ENCODE data around the gene TMEM63A. TPM values are rescaled to one million over a fixed set of nuclear protein-coding genes. Genes with fewer than 3 reads are reported as not detected.
A peak's percentile ranks its signal among the peaks of the same experiment; 100 is the strongest.

The TMEM63A gene
- total RNA-seq, 1 experiment from 2014 or later: 31.4 TPM

GRCh38 chr1:225819346-225820192 is 62.6 kb downstream of the TMEM63A start:
- H3K4me1 ChIP-seq (ENCODE audit: control insufficient read depth, insufficient read depth, low read length): peaks cover 26% of the 10 kb centered on the region
- peak overlapping the region; percentile 31; the same call in 1 of the 2 replicates for H3K27ac ChIP-seq (ENCODE audit: low read length)
- DNase-seq (ENCODE audit: low read depth, low spot score) (no peak), ATAC-seq (no peak)
- H3K27me3 ChIP-seq (ENCODE audit: control insufficient read depth, insufficient read depth, low read length): no peaks in the 10 kb centered on the region
- H3K4me3 ChIP-seq (ENCODE audit: low read depth in 2 of 2, low read length in 2 of 2): no peak overlapping the region
- no peak for TF ChIP-seq SIN3A (IDR thresholded peaks at IDR 0.05; ENCODE audit: borderline replicate concordance, insufficient read depth, low read depth, low read length)
- TF ChIP-seq CTCF (IDR thresholded peaks at IDR 0.05): no peak
- no peak for TF ChIP-seq REST (IDR thresholded peaks at IDR 0.05; ENCODE audit: insufficient read depth in 1 of 2, low read depth in 2 of 2, low read length in 1 of 2)
- TF ChIP-seq TCF7L2 (IDR thresholded peaks at IDR 0.05; ENCODE audit: low read depth, low read length): no peak
- no peak for TF ChIP-seq POLR2AphosphoS5 (IDR thresholded peaks at IDR 0.05; ENCODE audit: low read depth, low read length)
- CTCF ChIA-PET: no interaction called here
- BruUV-seq (replicated peaks): no TSS peak
- no peaks in the 10 kb centered on the region for H3K9me3 ChIP-seq (ENCODE audit: control insufficient read depth, insufficient read depth, low read depth, low read length)
- no peaks in the 10 kb centered on the region for H3K36me3 ChIP-seq (ENCODE audit: control insufficient read depth, insufficient read depth, low read length)
- intact Hi-C loops (cut with micrococcal nuclease; ENCODE audit: unreplicated experiment): no loop called here
- in situ Hi-C loops (cut with HindIII; ENCODE audit: low pct_unique_long_range_greater_than_20kb, low sequenced_read_pairs): no loop called here
- POLR2A ChIA-PET: no interaction called here

DNA sequence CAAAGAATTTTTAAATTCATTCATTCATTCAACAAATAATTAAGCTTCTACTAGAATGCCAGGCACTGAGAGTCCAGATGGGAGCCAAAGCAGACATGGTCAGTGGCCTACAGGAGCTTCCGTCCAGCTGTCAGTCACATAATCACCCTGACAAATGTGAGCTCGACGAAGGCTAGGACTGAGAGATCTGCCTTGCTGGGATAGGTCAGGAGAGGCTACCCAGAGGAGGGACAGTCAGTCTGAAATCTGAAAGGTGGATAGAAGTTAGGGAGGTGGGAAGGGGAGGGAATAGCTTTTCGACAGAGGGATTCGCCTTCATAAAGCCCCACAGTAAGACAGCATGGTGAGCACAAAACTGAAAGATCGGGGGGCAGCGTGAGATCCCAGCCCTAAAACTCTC is 64.0 kb downstream of the TMEM63A start:
- Histone ChIP-seq H3K4me1 (ENCODE audit: control insufficient read depth, insufficient read depth, low read length) (peaks cover 33% of the 10 kb centered on the region), H3K9me3 (ENCODE audit: control insufficient read depth, insufficient read depth, low read depth, low read length) (no peaks in the 10 kb centered on the region), H3K27me3 (ENCODE audit: control insufficient read depth, insufficient read depth, low read length) (no peaks in the 10 kb centered on the region), H3K27ac (ENCODE audit: low read length) (peak overlapping the region; percentile 77), H3K36me3 (ENCODE audit: control insufficient read depth, insufficient read depth, low read length) (no peaks in the 10 kb centered on the region), H3K4me3 (ENCODE audit: low read depth in 2 of 2, low read length in 2 of 2) (no peak overlapping the region)
- DNase-seq (ENCODE audit: low read depth, low spot score) (no peak), ATAC-seq (no peak)
- CTCF ChIA-PET: interaction anchor here (0.5 kb wide), 1 partner anchor 24 kb away, joined by 3 read pairs; no protein-coding TSS in a partner anchor
- in situ Hi-C loops (cut with HindIII; ENCODE audit: low pct_unique_long_range_greater_than_20kb, low sequenced_read_pairs) (no loop called here), intact Hi-C loops (cut with micrococcal nuclease; ENCODE audit: unreplicated experiment) (no loop called here)
- TF ChIP-seq REST (IDR thresholded peaks at IDR 0.05; ENCODE audit: insufficient read depth in 1 of 2, low read depth in 2 of 2, low read length in 1 of 2): no peak
- TF ChIP-seq POLR2AphosphoS5 (IDR thresholded peaks at IDR 0.05; ENCODE audit: low read depth, low read length): no peak
- no peak for TF ChIP-seq SIN3A (IDR thresholded peaks at IDR 0.05; ENCODE audit: borderline replicate concordance, insufficient read depth, low read depth, low read length)
- TF ChIP-seq TCF7L2 (IDR thresholded peaks at IDR 0.05; ENCODE audit: low read depth, low read length): no peak
- TF ChIP-seq CTCF (IDR thresholded peaks at IDR 0.05): no peak
- no TSS peak for BruUV-seq (replicated peaks)
- POLR2A ChIA-PET: no interaction called here

Measured in Panc1 (cell line).